Thymus (tissue), 11 donors: ENCODE data around the gene ZBTB7C. TPM values are rescaled to one million over a fixed set of nuclear protein-coding genes. Genes with fewer than 3 reads are reported as not detected.

Experiments used
- DNase-seq, 9 donors: peaks; one replicate each; pipeline ENCODE4 v3.0.0-alpha.2; 2013; ENCODE audit warnings: low spot score in 9 of 9, low read depth in 6 of 9, missing footprints in 1 of 9
- H3K27ac ChIP-seq, 2 donors: one replicate each; pipeline ENCODE4 v1.5.1; 2013; ENCODE audit warnings: control low read depth in 1 of 2, low read depth in 1 of 2, low read length in 1 of 2, mild to moderate bottlenecking in 1 of 2, moderate library complexity in 1 of 2
- H3K27me3 ChIP-seq, 2 donors: one replicate each; pipeline ENCODE4 v1.5.1; 2013; ENCODE audit warnings: low read length in 1 of 2; ENCODE audit not compliant: control insufficient read depth in 2 of 2, insufficient read depth in 1 of 2
- H3K36me3 ChIP-seq, 2 donors: one replicate each; pipeline ENCODE4 v1.5.1; 2013; ENCODE audit warnings: low read length in 1 of 2, mild to moderate bottlenecking in 1 of 2, moderate library complexity in 1 of 2; ENCODE audit not compliant: control insufficient read depth in 2 of 2, insufficient read depth in 2 of 2
- H3K4me1 ChIP-seq, 2 donors: one replicate each; pipeline ENCODE4 v1.5.1; 2013; ENCODE audit warnings: low read length in 2 of 2; ENCODE audit not compliant: control insufficient read depth in 2 of 2, insufficient read depth in 2 of 2
- H3K4me3 ChIP-seq, 2 donors: one replicate each; pipeline ENCODE4 v1.5.1; 2013; ENCODE audit warnings: low read length in 2 of 2, control low read depth in 1 of 2, mild to moderate bottlenecking in 1 of 2
- H3K9me3 ChIP-seq, 2 donors: one replicate each; pipeline ENCODE4 v1.5.1; 2013; ENCODE audit warnings: low read length in 1 of 2, mild to moderate bottlenecking in 1 of 2; ENCODE audit not compliant: control insufficient read depth in 2 of 2, insufficient read depth in 1 of 2
- WGBS: extraction: QIAGEN DNeasy Blood & Tissue Kit; methylation state at CpG from one replicate; pipeline ENCODE4 v1.1.7; 2013; 5-methylcytosine and 5-hydroxymethylcytosine counted together
- polyA plus RNA-seq: library from polyadenylated mRNA; stranded (reverse); fragments of 200-250 nt; gene quantifications from one replicate; pipeline ENCODE4 v1.2.3, GENCODE V29; 2013
- total RNA-seq: library from RNA; stranded (reverse); fragments of 120-200 nt; gene quantifications from one replicate; pipeline ENCODE4 v1.2.4, GENCODE V29; 2013
- donor health status: healthy.

The ZBTB7C gene
- total and polyA plus RNA-seq, 2 donors: 0.14 to 0.73 TPM

DNA sequence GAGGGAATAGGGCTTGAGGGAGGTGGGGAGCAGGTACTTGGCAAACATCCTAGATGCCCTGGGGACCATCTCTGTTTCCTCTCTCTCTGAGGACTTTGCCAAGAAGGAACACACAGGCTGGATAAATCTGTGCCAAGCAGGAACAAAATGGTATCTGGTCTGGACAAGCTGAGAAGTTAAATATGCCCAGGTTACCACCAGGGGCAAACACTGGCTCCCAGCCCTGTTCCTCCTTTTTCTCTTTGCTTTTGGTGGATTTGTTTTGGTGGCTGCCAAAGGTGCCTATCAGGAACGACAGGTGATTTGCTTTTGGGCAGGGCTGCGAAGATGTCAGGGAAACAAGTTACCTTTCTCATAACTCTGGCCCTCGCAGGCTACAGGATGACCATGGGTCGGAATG, 251.2 kb downstream of the ZBTB7C start:
- H3K27me3 ChIP-seq: peaks cover 9 to 32% of the 10 kb centered on the region in 2 donors
- WGBS: 83% methylated on average over 4 of the region's 4 CpGs
- H3K4me3 ChIP-seq: no peak overlapping the region
- H3K9me3 ChIP-seq: peaks cover 0 to 2% of the 10 kb centered on the region in 2 donors
- no peaks in the 10 kb centered on the region for H3K36me3 ChIP-seq
- peaks cover 0 to 7% of the 10 kb centered on the region in 2 donors for H3K4me1 ChIP-seq
- no peak for DNase-seq
- no peak overlapping the region for H3K27ac ChIP-seq

DNA sequence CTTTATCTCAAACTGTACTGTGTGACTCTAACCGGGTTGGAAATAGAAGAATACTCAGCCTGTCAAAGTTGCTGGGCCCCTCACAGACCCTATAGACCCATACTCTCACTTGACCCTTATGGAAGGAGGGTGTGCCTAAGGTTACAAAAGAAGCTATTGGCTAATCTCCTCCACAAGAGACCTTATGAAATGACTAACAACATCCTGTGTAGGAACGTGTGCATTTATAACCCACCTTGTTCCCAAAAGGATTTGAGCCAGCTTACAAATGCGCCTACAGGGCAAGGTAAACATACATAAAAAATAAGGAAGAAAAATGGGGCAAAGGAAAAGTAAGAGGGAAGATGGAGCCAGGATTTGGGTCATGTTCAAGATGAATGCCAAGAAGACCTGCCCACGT, 253.3 kb downstream of the ZBTB7C start:
- H3K27me3 ChIP-seq: peaks cover 2 to 14% of the 10 kb centered on the region in 2 donors
- H3K4me1 ChIP-seq: no peaks in the 10 kb centered on the region
- no peak overlapping the region for H3K27ac ChIP-seq
- 96% methylated on average over 4 of the region's 4 CpGs for whole genome bisulfite sequencing
- no peaks in the 10 kb centered on the region for H3K36me3 ChIP-seq
- no peak for DNase-seq
- H3K4me3 ChIP-seq: no peak overlapping the region
- H3K9me3 ChIP-seq: peaks cover 0 to 2% of the 10 kb centered on the region in 2 donors

DNA sequence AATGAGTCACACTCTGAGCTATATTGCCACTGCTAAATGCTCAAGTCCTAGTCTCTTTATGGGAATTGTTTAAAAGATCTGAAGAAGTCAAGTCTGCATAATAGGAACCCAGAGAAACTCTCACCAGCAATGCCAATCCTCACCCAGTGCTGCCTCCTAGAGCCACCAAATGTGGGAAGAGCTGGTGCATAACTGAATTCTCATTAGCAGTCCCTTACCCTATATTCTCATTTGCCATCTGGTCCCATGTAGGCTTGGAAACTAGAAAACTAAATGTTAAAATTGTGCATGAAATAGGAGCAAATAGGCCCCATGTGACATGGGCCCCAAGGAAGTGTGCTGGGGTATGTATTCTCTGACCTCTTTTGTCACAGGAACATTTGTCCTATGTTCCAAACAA, 254.4 kb downstream of the ZBTB7C start:
- no peak for DNase-seq
- H3K9me3 ChIP-seq: peaks cover 0 to 2% of the 10 kb centered on the region in 2 donors
- H3K4me1 ChIP-seq: no peaks in the 10 kb centered on the region
- H3K27ac ChIP-seq: no peak overlapping the region
- no peaks in the 10 kb centered on the region for H3K36me3 ChIP-seq
- H3K4me3 ChIP-seq: no peak overlapping the region
- peaks cover 0 to 5% of the 10 kb centered on the region in 2 donors for H3K27me3 ChIP-seq

DNA sequence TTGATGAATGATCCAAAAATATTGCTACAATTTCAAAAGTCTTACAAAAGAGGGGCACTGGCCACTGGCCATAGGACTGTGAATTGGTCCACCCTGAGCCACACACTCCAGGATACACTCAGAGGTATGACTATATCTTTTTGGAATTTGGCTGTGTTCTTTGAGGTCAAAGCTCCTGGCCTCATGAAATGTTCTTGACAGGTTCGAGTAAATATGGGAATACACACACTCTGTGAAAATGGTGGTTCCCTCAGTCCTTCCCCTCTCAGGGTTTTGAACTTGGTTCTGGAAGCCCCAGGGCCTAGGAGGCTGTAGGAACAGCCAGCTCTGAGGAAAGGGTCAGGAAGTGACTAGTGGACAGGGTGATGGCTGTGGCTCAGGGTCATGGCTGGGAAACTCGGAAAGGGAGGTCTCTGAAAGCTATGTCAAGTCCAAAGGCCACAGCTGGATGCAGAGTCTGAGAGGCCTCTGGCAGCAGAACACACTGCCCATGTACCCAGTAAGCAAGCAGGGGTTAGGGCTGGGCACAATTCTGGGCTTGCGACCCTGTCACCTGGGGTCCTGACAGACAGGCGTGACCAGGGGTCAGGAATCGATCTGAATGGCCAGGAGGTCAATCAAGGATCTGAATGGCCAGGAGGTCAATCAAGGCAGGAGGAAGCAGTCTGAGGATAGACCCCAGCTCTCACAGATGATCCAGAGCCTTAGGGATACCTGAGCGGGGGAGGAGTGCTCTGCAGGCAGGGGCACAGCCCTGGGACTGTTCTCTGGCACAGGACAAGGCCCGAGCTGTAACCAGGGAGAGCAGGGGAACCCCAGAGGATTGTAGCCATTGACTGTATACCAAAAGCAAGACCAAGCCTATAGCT, 255.3 kb downstream of the ZBTB7C start:
- no peak for DNase-seq

DNA sequence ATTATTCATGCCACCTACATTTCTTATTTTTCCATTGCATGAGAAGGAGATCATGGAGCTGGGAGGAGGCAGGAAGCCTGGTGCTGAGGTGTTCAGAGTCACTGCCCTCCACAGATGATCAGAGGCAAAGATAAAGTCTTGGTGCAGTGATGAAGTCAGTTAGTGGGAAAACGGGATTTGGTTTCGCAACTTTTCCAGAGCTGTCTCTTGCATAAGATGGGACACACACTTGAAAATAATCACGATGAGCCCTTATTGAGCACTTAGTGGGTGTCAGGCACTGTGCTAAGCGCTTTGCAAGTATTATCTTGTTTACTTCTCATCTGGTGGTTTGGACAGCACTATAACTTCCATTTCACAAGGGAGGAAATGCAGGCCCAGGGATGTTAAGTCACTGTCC, 256.6 kb downstream of the ZBTB7C start:
- H3K4me1 ChIP-seq: no peaks in the 10 kb centered on the region
- no peak overlapping the region for H3K4me3 ChIP-seq
- H3K36me3 ChIP-seq: no peaks in the 10 kb centered on the region
- peaks cover 0 to 2% of the 10 kb centered on the region in 2 donors for H3K9me3 ChIP-seq
- no peak for DNase-seq
- 92% methylated on average over 4 of the region's 4 CpGs for WGBS
- H3K27ac ChIP-seq: no peak overlapping the region
- no peaks in the 10 kb centered on the region for H3K27me3 ChIP-seq

More for the DNA sequence above, 255.3 kb downstream of the ZBTB7C start:
- WGBS: 94% methylated on average over 7 of the region's 7 CpGs
- Histone ChIP-seq H3K27ac (no peak overlapping the region), H3K4me3 (no peak overlapping the region), H3K36me3 (no peaks in the 10 kb centered on the region), H3K27me3 (peaks cover 0 to 2% of the 10 kb centered on the region in 2 donors), H3K4me1 (no peaks in the 10 kb centered on the region), H3K9me3 (peaks cover 0 to 2% of the 10 kb centered on the region in 2 donors)

DNA sequence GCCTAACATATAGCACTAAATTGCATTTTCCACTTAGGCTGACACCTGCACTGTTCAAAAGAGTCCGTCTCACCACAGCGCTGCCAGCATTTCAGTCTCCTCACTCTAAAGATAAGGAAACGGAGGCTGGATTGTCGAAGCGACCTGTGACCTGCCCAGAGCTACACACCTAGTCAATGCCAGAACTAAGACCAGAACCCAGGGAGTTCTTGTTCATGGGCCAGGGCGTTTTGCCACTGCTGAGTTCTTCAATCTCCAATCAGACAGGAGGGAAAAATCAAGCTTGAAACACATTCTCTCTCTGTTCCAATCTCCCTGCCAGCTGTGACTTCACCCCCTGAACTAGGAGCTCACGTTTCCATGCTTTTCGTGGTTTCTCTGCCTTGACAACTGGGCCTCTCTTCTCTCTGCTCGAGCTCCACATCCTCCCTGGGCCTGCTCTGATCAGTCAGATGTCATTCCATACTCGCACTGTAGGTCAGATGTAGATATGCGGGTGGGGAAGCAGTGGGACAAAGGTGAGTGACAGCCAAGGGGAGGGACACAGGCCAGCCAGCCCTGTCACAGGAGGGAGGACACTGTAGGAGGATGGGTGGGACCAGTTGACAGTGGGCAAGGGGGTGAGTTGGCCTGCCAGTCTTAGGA, 257.6 kb downstream of the ZBTB7C start:
- H3K4me3 ChIP-seq: no peak overlapping the region
- H3K36me3 ChIP-seq: no peaks in the 10 kb centered on the region
- H3K27me3 ChIP-seq: no peaks in the 10 kb centered on the region
- H3K9me3 ChIP-seq: peaks cover 0 to 2% of the 10 kb centered on the region in 2 donors
- 86% methylated on average over 11 of the region's 11 CpGs for WGBS
- H3K27ac ChIP-seq: no peak overlapping the region
- no peaks in the 10 kb centered on the region for H3K4me1 ChIP-seq
- no peak for DNase-seq

DNA sequence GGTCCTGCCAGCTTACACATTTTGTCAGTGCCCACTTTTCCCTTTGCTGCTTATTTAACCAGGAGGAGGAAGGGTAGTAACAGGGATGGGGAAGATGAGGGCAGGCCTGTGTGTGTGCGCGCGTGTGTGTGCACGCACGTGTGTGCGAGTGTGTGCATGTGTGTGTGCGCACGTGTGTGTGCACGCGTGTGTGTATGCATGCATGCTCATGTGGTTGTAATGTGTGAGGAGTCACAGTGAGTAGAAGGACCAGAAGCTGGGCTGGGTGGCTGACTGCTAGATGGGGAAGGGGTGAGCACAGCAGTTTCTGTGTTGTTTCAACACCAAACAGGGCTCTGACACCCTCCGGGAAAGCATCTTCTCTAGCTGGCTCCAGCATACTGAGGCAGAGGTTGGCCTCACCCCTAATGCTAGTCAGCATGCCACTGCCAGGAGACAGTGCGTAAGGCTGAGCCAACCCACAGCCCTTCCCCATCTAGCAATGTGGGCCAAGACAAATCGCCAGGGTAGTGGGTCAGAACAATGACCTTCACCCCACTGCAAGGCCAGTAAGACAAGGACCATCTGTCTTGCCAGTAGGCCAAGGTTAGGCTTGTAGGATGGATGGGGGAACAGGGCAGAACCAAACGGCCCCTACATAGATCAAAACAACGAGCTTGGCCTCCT, 260.0 kb downstream of the ZBTB7C start:
- WGBS: 94% methylated on average over 15 of the region's 15 CpGs

DNA sequence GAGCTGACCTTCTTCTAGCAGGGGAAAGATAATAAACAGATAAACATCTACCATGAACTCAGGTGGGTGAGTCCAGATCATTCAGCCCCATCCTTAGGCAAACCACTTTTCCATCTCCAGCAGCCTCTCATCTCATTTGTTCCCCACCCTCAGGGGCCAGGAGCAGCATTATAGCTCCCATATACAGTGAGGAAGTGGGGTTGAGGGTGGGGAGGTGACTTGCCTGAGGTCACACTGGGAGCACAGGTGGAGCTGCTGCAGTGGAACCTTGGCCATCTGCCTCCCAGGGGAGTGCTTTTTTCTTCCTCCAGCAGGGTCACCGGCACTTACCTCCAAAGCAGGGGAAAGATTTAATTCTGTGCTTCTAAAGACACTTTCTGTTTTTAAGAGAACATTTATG, 266.2 kb downstream of the ZBTB7C start:
- H3K27ac ChIP-seq: no peak overlapping the region
- peaks cover 5 to 22% of the 10 kb centered on the region in 2 donors for H3K27me3 ChIP-seq
- 91% methylated on average over 1 of the region's 1 CpG for WGBS
- no peak overlapping the region for H3K4me3 ChIP-seq
- no peak for DNase-seq
- no peaks in the 10 kb centered on the region for H3K4me1 ChIP-seq
- H3K9me3 ChIP-seq: no peaks in the 10 kb centered on the region
- no peaks in the 10 kb centered on the region for H3K36me3 ChIP-seq

More for the DNA sequence above, 260.0 kb downstream of the ZBTB7C start:
- no peak overlapping the region for H3K4me3 ChIP-seq
- no peak for DNase-seq
- no peak overlapping the region for H3K27ac ChIP-seq
- peaks cover 0 to 2% of the 10 kb centered on the region in 2 donors for H3K9me3 ChIP-seq
- H3K27me3 ChIP-seq: no peaks in the 10 kb centered on the region
- no peaks in the 10 kb centered on the region for H3K36me3 ChIP-seq
- H3K4me1 ChIP-seq: no peaks in the 10 kb centered on the region

DNA sequence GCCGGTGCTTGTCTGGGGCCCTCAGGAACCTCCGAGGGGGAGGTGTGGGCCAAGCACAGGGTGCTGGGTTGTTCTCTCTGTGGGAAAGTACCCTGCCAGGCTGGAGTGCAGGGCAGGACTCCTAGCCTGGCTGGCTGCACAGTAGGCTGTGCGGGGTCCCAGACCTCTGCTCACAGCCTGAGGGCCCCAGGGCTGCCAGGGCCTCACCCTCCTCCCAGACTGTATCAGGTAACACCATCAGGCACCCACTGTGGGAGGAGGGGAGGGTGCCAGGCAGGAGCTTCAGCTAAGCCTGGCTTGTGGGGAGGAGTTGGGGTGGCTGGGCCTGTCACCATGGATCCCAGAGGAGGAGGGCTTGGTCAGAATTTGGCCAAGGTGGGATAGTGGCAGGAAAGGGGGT, 266.8 kb downstream of the ZBTB7C start:
- no peak for DNase-seq
- Histone ChIP-seq H3K36me3 (no peaks in the 10 kb centered on the region), H3K4me1 (no peaks in the 10 kb centered on the region), H3K27me3 (peaks cover 12 to 29% of the 10 kb centered on the region in 2 donors), H3K4me3 (no peak overlapping the region), H3K27ac (no peak overlapping the region), H3K9me3 (no peaks in the 10 kb centered on the region)
- WGBS: 94% methylated on average over 3 of the region's 3 CpGs
